A549 treated with AZD9567 at 1 μM for 4 hours (cell line): ENCODE measurements around the gene ATAD3C. TPM values are rescaled to one million over a fixed set of nuclear protein-coding genes. Genes with fewer than 3 reads are reported as not detected.

Experiments used
- total RNA-seq: library from RNA; stranded (reverse); fragments of 200-300 nt; extraction: Qiagen RNA extraction; gene quantifications from 5 replicates; pipeline ENCODE4 v1.2.3, GENCODE V29; 2022; ENCODE audit not compliant: insufficient read depth

ATAD3C gene, protein sequence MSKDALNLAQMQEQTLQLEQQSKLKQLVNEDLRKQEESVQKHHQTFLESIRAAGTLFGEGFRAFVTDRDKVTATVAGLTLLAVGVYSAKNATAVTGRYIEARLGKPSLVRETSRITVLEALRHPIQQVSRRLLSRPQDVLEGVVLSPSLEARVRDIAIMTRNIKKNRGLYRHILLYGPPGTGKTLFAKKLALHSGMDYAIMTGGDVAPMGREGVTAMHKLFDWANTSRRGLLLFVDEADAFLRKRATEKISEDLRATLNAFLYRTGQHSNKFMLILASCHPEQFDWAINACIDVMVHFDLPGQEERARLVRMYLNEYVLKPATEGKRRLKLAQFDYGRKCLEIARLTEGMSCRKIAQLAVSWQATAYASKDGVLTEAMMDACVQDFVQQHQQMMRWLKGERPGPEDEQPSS
- total RNA-seq, result not detected in 5 replicates

DNA sequence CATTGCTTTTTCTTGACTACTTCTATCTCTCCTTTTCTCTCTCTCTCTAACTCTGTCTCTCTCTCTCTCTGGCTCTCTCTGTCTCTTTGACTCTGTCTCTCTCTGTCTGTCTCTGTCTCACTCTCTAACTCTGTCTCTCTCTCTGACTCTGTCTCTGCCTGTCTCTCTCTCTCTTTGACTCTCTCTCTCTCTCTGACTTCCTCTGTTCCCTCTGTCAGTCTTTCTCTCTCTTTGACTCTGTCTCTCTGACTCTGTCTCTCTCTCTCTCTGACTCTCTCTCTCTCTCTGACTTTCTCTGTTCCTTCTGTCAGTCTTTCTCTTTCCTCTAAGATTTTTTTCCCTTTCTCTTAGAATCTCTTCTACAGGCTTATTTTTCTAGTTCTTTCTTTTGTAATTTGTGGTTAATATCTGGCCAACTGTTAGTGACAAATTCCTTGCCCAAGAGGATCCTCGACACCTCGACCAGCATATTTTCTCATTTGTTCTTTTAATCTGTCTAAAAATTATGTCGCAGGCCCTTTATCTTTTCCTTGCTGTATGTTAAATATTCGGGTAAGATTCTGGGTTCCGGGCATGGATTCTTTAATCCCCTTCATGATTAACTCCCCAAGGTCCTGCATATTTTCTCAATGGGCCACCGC is at the start of gene ATAD3C:
TSS of gene ATAD3C (plus strand) at position 591 of the 641 bp plus-strand sequence. CDS start 995 bp downstream, outside the sequence.

DNA sequence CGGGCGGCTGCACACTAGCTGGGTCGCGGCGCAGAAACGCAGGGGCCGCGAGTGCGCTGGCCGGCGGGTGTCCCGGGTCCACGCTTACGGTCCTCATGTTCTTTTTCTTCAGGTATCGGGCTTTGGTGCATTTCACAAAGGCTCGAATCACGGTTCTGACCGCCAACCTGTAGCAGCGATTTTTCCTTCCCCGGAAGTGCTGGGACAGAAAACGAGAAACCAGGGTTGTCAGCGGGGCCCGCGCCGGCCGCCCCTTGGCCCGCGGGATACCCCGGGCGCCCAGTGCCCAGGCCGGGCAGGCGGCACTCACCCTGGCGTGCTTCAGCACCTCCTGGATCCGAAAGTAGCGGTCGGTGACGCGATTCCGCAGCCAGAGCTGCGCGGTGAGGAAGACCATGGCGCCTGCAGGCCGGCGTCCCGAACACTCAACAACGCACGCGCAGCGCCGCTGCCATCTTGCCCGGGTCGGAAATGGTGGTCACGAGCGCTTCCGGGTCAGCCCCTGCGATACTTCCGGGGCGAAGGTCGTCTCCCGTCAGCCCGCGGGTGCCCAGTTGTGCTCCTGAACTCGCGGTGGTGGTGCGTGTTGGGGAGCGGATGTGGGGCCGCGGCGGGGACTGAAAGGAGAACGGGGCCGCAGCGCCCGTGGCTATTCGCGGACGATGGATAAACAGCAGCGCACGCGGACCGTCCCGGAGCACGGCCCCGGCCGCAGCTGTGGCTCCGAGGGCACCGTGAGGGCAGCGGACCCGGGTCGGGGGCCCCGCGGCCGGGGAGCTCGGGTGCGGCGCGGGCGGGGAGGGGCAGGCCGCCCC is 42.5 kb upstream of the ATAD3C start, which contains the start of gene MRPL20:
TSS of gene MRPL20 (minus strand) at position 473 of the 815 bp plus-strand sequence. CDS start at position 397, 76 bp downstream.

DNA sequence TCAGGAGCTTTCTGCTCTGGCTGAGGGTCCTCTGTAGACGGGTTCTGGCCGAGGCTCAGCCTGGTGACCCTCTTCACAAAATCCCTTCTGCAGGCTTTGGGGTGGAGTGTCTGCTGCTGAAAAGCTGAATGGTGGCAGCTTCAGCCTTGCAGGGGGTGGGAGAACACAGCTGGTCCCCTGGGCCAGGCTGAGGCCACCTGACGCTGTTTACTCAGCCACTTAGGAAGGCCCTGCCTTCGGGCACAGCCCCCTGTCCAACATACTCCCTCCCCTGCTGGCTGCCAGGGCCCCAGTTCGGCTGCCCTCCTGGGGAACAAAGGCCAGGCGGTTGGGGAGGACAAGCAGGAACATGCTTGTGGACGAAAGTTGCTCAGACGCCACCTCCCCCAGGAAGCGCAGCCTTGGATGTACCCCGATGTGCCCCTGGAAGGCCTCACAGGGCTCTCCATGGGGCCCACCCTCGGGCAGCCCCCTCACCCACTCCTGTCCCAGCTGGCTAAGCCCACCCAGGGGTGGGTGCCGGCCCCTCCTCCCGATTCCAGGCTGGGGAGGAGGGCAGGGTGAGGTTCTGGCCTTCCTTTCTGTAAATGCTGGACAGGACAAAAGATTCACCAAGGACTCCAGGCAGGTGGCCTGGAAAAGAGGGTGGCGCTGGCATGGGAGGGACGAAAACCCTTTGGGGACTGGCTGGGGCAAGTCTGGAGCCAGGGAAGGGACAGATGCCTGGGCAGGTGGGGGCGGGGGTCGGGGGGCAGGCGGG is 28.2 kb upstream of the ATAD3C start, which contains the start of gene ANKRD65:
TSS of gene ANKRD65 (minus strand) at position 130 of the 760 bp plus-strand sequence. CDS start 271 bp downstream, outside the sequence.

DNA sequence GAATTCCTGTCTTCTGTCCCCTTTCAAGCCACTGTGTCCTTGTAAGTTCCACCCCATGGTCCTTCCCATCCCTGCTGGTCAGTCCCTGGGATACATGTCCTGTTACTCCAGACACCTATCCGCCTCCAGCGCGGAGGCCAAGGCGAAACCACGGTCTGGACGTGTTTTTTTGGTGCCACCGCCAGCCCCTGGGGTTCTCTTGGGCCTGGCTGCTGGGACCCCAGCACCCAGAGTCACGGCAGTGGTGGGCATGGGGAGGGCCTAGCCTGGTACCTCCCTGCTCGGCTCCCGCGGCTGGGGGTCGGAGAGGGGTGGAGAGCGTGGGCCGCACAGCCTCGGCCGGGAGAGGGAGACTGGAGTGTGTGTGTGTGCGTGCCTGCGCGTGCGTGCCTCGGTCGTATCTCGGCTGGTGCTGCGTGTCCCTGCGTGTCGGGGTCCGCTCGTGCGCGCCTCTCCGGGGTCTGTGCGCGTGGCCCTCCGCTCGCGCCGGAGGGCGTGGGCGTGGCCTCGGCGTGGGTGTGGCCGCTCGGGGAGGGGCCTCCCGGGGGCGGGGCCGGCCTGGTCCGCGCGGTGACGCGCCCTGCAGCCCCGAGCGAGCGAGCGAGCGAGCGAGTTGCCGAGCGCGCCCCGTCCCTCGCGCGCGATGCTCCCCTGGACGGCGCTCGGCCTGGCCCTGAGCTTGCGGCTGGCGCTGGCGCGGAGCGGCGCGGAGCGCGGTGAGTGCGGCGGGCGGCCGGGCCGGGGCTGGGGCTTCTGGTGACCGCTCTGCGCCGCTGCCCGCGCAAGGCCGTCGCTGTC is 14.2 kb upstream of the ATAD3C start, which contains the start of gene VWA1:
TSS of gene VWA1 (plus strand) at position 585 of the 798 bp plus-strand sequence. CDS start at position 644, 59 bp downstream.

DNA sequence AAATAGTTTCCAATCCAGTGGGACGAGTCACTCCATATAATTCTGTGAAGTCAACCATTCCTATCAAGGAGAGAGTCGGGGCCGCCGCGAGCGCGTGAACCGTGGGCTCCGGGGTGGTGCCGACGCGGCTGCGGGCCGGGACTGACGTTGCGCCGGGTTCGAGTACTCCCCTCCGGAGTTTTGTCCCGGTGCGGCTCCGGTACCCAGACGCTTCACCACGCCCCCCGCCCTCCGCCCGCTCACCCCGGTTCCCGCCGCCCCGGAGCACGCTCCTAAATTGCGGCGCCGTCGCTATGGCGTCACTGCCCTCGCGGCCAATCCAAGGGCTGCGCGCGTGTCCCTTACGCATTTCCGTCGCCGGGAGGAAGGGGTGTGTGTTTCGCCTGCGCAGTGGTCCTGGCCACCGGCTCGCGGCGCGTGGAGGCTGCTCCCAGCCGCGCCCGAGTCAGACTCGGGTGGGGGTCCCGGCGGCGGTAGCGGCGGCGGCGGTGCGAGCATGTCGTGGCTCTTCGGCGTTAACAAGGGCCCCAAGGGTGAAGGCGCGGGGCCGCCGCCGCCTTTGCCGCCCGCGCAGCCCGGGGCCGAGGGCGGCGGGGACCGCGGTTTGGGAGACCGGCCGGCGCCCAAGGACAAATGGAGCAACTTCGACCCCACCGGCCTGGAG is 22.0 kb downstream of the ATAD3C start, which contains the start of gene ATAD3B:
TSS of gene ATAD3B (plus strand) at position 377 of the 664 bp plus-strand sequence. CDS start at position 497, 120 bp downstream.

DNA sequence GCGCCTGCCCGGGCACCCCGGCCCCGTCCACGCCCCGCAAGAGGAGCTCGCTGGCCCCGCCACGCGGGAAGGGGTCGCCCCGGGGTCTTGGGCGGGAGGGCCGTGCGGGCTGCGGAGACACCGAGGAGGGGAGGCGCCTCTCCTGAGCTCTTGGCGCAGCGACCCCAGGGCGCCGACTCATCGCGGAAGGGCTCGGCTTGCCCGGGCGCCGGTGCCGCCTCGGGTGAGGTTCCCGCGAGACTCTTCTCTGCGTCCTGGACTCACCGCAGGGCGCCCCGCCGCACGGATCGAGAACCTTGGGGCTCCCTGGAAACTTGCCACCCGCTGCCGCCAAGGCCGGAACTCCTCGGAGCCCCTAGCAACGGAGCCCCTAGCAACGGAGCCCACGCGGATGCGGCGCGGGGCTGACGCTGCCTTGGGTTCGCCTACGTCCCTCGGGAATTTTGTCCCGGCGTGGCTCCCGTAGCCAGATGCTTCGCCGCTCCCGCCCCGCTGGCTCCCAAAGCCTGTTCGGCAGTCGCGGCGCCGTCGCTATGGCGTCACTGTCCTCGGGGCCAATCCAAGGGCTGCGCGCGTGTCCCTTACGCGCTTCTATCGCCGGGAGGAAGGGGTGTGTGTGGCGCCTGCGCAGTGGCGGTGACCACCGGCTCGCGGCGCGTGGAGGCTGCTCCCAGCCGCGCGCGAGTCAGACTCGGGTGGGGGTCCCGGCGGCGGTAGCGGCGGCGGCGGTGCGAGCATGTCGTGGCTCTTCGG is 62.2 kb downstream of the ATAD3C start, which contains the start of gene ATAD3A:
TSS of gene ATAD3A (plus strand) at position 630 of the 753 bp plus-strand sequence. CDS start at position 737, 107 bp downstream.

Other genes starting within 250 kb of the ATAD3C start
- 0.09 to 0.20 TPM (median 0.12 TPM) in 3 of 5 replicates, not detected in the others for gene TNFRSF18, start 243.1 kb upstream of the ATAD3C start, total RNA-seq
- gene TNFRSF4, start 235.5 kb upstream of the ATAD3C start, total RNA-seq, result 0.07 to 0.21 TPM (median 0.10 TPM) in 3 of 5 replicates, not detected in the others
- gene SDF4, start 217.7 kb upstream of the ATAD3C start, total RNA-seq, result 104 to 133 TPM (median 126 TPM) in 5 replicates
- 13.1 to 18.5 TPM (median 15.8 TPM) in 5 replicates for gene B3GALT6, start 217.5 kb upstream of the ATAD3C start, total RNA-seq
- gene C1QTNF12, start 203.0 kb upstream of the ATAD3C start, total RNA-seq, result 1.1 to 1.6 TPM (median 1.5 TPM) in 4 of 5 replicates, not detected in the other
- gene UBE2J2, start 175.8 kb upstream of the ATAD3C start, total RNA-seq, result 44.2 to 51.4 TPM (median 48.2 TPM) in 5 replicates
- 1.1 to 18.6 TPM (median 1.4 TPM) in 5 replicates for gene SCNN1D, start 169.3 kb upstream of the ATAD3C start, total RNA-seq
- 6.6 to 21.5 TPM (median 19.8 TPM) in 5 replicates for gene ACAP3, start 141.8 kb upstream of the ATAD3C start, total RNA-seq
- 12.9 to 26.3 TPM (median 24.1 TPM) in 5 replicates for gene PUSL1, start 141.1 kb upstream of the ATAD3C start, total RNA-seq
- 55.6 to 67.7 TPM (median 66.1 TPM) in 5 replicates for gene INTS11, start 125.0 kb upstream of the ATAD3C start, total RNA-seq
- gene CPTP, start 124.9 kb upstream of the ATAD3C start, total RNA-seq, result 18.5 to 24.0 TPM (median 22.6 TPM) in 5 replicates
- 0.09 to 0.24 TPM (median 0.17 TPM) in 4 of 5 replicates, not detected in the other for gene TAS1R3, start 118.4 kb upstream of the ATAD3C start, total RNA-seq
- gene DVL1, start 100.3 kb upstream of the ATAD3C start, total RNA-seq, result 38.9 to 68.4 TPM (median 63.4 TPM) in 5 replicates
- 0.13 to 3.5 TPM (median 0.20 TPM) in 4 of 5 replicates, not detected in the other for gene MXRA8, start 91.1 kb upstream of the ATAD3C start, total RNA-seq
- 105 to 181 TPM (median 175 TPM) in 5 replicates for gene AURKAIP1, start 74.5 kb upstream of the ATAD3C start, total RNA-seq
- gene CCNL2, start 50.4 kb upstream of the ATAD3C start, total RNA-seq, result 32.2 to 72.8 TPM (median 64.8 TPM) in 5 replicates
- gene MRPL20, start 42.4 kb upstream of the ATAD3C start, total RNA-seq, result 133 to 140 TPM (median 135 TPM) in 5 replicates
- 0.06 to 0.10 TPM in 2 of 5 replicates, not detected in the others for gene ANKRD65, start 28.4 kb upstream of the ATAD3C start, total RNA-seq
- 8.4 to 16.5 TPM (median 15.0 TPM) in 5 replicates for gene VWA1, start 14.0 kb upstream of the ATAD3C start, total RNA-seq
- gene ATAD3B, start 22.1 kb downstream of the ATAD3C start, total RNA-seq, result 0.86 to 3.6 TPM (median 3.2 TPM) in 5 replicates
- gene ATAD3A, start 62.5 kb downstream of the ATAD3C start, total RNA-seq, result 27.2 to 40.3 TPM (median 38.7 TPM) in 5 replicates
- gene TMEM240, start 90.9 kb downstream of the ATAD3C start, total RNA-seq, result 0.29 to 0.60 TPM (median 0.46 TPM) in 4 of 5 replicates, not detected in the other
- gene SSU72, start 125.2 kb downstream of the ATAD3C start, total RNA-seq, result 88.5 to 97.7 TPM (median 95.6 TPM) in 5 replicates
- 3.9 to 8.7 TPM (median 7.5 TPM) in 5 replicates for gene FNDC10, start 150.4 kb downstream of the ATAD3C start, total RNA-seq
- 13.7 to 23.9 TPM (median 21.8 TPM) in 5 replicates for gene MIB2, start 165.8 kb downstream of the ATAD3C start, total RNA-seq
- gene MMP23B, start 182.5 kb downstream of the ATAD3C start, total RNA-seq, result 0.53 to 0.73 TPM (median 0.71 TPM) in 4 of 5 replicates, not detected in the other
- 18.6 to 26.2 TPM (median 25.1 TPM) in 5 replicates for gene CDK11B, start 209.3 kb downstream of the ATAD3C start, total RNA-seq
- gene SLC35E2B, start 243.1 kb downstream of the ATAD3C start, total RNA-seq, result 10.2 to 13.3 TPM (median 12.6 TPM) in 5 replicates